ENCODE measurements around the gene SPECC1. TPM values are rescaled to one million over a fixed set of nuclear protein-coding genes. Genes with fewer than 3 reads are reported as not detected.

Gene SPECC1
- total RNA-seq, 1 experiment from 2014 or later, result 43.5 TPM

GRCh38 chr17:20310481-20310880 lies 301.3 kb downstream of the SPECC1 start:
- H3K4me2 ChIP-seq (ENCODE audit: low read length), result no peak overlapping the region
- no peak overlapping the region for H3K27ac ChIP-seq (ENCODE audit: low read depth, low read length)
- ChIA-PET CTCF (no interaction called here), RAD21 (ENCODE audit: low non-redundant PET in 1 of 2, low total read pairs in 2 of 2, uncharacterized antibody in 2 of 2, unreplicated experiment in 2 of 2) (interaction anchor here in 1 of 2 experiments (0.7 kb wide), 1 partner anchor 31 kb away, joined by 5 read pairs; no protein-coding TSS in a partner anchor), POLR2A (no interaction called here)
- peaks cover 0 to 6% of the 10 kb centered on the region in 2 experiments; a peak in 1 of 4 replicates for H3K9me3 ChIP-seq (ENCODE audit: control insufficient read depth in 1 of 2, insufficient read depth in 1 of 2, low read depth in 1 of 2, low read length in 2 of 2)
- H3K79me2 ChIP-seq (ENCODE audit: insufficient read depth, low read length), result no peaks in the 10 kb centered on the region
- no peaks in the 10 kb centered on the region for H3K4me1 ChIP-seq (ENCODE audit: control insufficient read depth in 1 of 2, insufficient read depth in 2 of 2, low read length in 2 of 2)
- peaks cover 0 to 4% of the 10 kb centered on the region in 2 experiments; a peak in 1 of 4 replicates for H3K36me3 ChIP-seq (ENCODE audit: control insufficient read depth in 1 of 2, insufficient read depth in 2 of 2, low read length in 2 of 2)
- H3K27me3 ChIP-seq (ENCODE audit: insufficient read depth, low read length), result no peaks in the 10 kb centered on the region
- H3K4me3 ChIP-seq (replicated peaks in 1 of 2; ENCODE audit: low read depth in 1 of 2, low read length in 2 of 2), result no peak overlapping the region
- H3K9ac ChIP-seq (ENCODE audit: low read length), result no peak overlapping the region
- BruUV-seq (replicated peaks), result no TSS peak
- intact Hi-C loops (cut with micrococcal nuclease), result no loop called here
- no peak for ATAC-seq
- H3K9me2 ChIP-seq (ENCODE audit: insufficient read depth), result no peaks in the 10 kb centered on the region
- no peak overlapping the region for H2AFZ ChIP-seq (ENCODE audit: low read depth, low read length, poor library complexity, severe bottlenecking)
- no peaks in the 10 kb centered on the region for H4K20me1 ChIP-seq (ENCODE audit: insufficient read depth)
- TF ChIP-seq SIN3A (IDR thresholded peaks at IDR 0.05; ENCODE audit: low read depth), result no peak
- TF ChIP-seq SP1 (IDR thresholded peaks at IDR 0.05; ENCODE audit: low read depth), result no peak
- no peak for TF ChIP-seq POLR2A (IDR thresholded peaks at IDR 0.05; ENCODE audit: borderline replicate concordance, extremely low read depth, insufficient read depth, insufficient read length)
- TF ChIP-seq, protein P1, sequence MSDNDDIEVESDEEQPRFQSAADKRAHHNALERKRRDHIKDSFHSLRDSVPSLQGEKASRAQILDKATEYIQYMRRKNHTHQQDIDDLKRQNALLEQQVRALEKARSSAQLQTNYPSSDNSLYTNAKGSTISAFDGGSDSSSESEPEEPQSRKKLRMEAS (IDR thresholded peaks at IDR 0.05), result no peak
- TF ChIP-seq CBX3 (IDR thresholded peaks at IDR 0.05; ENCODE audit: low read depth), result no peak
- TF ChIP-seq CTCF (IDR thresholded peaks at IDR 0.05 in 2 of 3, conservative IDR thresholded peaks at IDR 0.05 in 1 of 3; ENCODE audit: borderline replicate concordance in 1 of 3, insufficient read depth in 1 of 3, low read depth in 2 of 3, low read length in 2 of 3), result no peak
- no peak for TF ChIP-seq EGR1 (IDR thresholded peaks at IDR 0.05; ENCODE audit: low read depth)
- no peak for TF ChIP-seq FOSL1 (IDR thresholded peaks at IDR 0.05; ENCODE audit: low read depth)
- TF ChIP-seq ATF3 (IDR thresholded peaks at IDR 0.05), result no peak
- TF ChIP-seq YY1 (IDR thresholded peaks at IDR 0.05; ENCODE audit: extremely low read depth, insufficient replicate concordance, low read depth, low read length), result no peak
- no peak for TF ChIP-seq SRF (IDR thresholded peaks at IDR 0.05; ENCODE audit: low read depth)
- TF ChIP-seq EZH2 (IDR thresholded peaks at IDR 0.05), result no peak
- no peak for DNase-seq (ENCODE audit: low read depth, low spot score)

Data from HCT116 (cell line).